ENCODE measurements around the gene PHACTR3.

GRCh38 chr20:59564943-59565342 is 39.4 kb upstream of the PHACTR3 start:
- no peak for TF ChIP-seq POLR2AphosphoS2 (conservative IDR thresholded peaks at IDR 0.05; ENCODE audit: low read length)
- TF ChIP-seq, protein P1, sequence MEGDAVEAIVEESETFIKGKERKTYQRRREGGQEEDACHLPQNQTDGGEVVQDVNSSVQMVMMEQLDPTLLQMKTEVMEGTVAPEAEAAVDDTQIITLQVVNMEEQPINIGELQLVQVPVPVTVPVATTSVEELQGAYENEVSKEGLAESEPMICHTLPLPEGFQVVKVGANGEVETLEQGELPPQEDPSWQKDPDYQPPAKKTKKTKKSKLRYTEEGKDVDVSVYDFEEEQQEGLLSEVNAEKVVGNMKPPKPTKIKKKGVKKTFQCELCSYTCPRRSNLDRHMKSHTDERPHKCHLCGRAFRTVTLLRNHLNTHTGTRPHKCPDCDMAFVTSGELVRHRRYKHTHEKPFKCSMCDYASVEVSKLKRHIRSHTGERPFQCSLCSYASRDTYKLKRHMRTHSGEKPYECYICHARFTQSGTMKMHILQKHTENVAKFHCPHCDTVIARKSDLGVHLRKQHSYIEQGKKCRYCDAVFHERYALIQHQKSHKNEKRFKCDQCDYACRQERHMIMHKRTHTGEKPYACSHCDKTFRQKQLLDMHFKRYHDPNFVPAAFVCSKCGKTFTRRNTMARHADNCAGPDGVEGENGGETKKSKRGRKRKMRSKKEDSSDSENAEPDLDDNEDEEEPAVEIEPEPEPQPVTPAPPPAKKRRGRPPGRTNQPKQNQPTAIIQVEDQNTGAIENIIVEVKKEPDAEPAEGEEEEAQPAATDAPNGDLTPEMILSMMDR (IDR thresholded peaks at IDR 0.05): no peak
- no peak for TF ChIP-seq BHLHE40 (IDR thresholded peaks at IDR 0.05; ENCODE audit: low read depth, low read length)

Measured in A549 (cell line).